Spleen (tissue), 11 donors: ENCODE measurements around the gene C5orf15. TPM values are rescaled to one million over a fixed set of nuclear protein-coding genes. Genes with fewer than 3 reads are reported as not detected.

Experiments
- DNase-seq: peaks from one replicate; pipeline ENCODE4 v3.0.0-alpha.2; 2020
- H3K27ac ChIP-seq, 8 donors: fragments of 200-600 bp; sonication (generic) in 7 of 8; 1 replicate in 4 of 8; 2 replicates in 4 of 8; pipeline versions ENCODE4 v1.5.0 to v1.8.0; 2016 to 2021; ENCODE audit warnings: inconsistent platforms in 4 of 8, mild to moderate bottlenecking in 4 of 8, moderate library complexity in 1 of 8
- H3K27me3 ChIP-seq, 7 donors: fragments of 200-600 bp; sonication (generic) in 6 of 7; replicated peaks in 1 of 7; 1 replicate in 4 of 7; 2 replicates in 3 of 7; pipeline versions ENCODE4 v1.5.0 to v1.8.0; 2016 to 2021; ENCODE audit warnings: inconsistent platforms in 3 of 7, mild to moderate bottlenecking in 1 of 7
- H3K36me3 ChIP-seq, 6 donors: fragments of 200-600 bp; sonication (generic) in 5 of 6; 1 replicate in 4 of 6; 2 replicates in 2 of 6; pipeline versions ENCODE4 v1.5.0 to v1.8.0; 2016 to 2021; ENCODE audit warnings: inconsistent platforms in 2 of 6
- H3K4me1 ChIP-seq, 6 donors: fragments of 200-600 bp; sonication (generic) in 5 of 6; 1 replicate in 3 of 6; 2 replicates in 3 of 6; pipeline versions ENCODE4 v1.5.0 to v1.8.0; 2016 to 2021; ENCODE audit warnings: inconsistent platforms in 3 of 6
- H3K4me3 ChIP-seq, 8 donors: fragments of 200-600 bp; sonication (generic) in 7 of 8; 1 replicate in 4 of 8; 2 replicates in 4 of 8; pipeline versions ENCODE4 v1.5.0 to v1.8.0; 2016 to 2021; ENCODE audit warnings: inconsistent platforms in 4 of 8, mild to moderate bottlenecking in 4 of 8, moderate library complexity in 2 of 8
- H3K9me3 ChIP-seq, 8 donors: fragments of 200-600 bp; sonication (generic) in 7 of 8; 1 replicate in 4 of 8; 2 replicates in 4 of 8; pipeline versions ENCODE4 v1.5.0 to v1.8.0; 2016 to 2021; ENCODE audit warnings: inconsistent platforms in 4 of 8
- CTCF ChIP-seq, 11 experiments: fragments of 200-600 bp in 7 of 11; fragments of 450-650 bp in 4 of 11; sonication (generic) in 4 of 11; IDR thresholded peaks in 8 of 11; conservative IDR thresholded peaks in 3 of 11; 1 replicate in 7 of 11; 2 replicates in 4 of 11; pipeline versions ENCODE4 v1.4.0 to v1.8.0; 2016 to 2021; ENCODE audit warnings: antibody characterized with exemption in 11 of 11, inconsistent platforms in 4 of 11, mild to moderate bottlenecking in 1 of 11
- POLR2A ChIP-seq, 3 donors: fragments of 450-650 bp; IDR thresholded peaks; one replicate each; pipeline ENCODE4 v1.5.1; 2017; ENCODE audit warnings: antibody characterized with exemption in 3 of 3, mild to moderate bottlenecking in 1 of 3
- POLR2AphosphoS5 ChIP-seq, 3 donors: sonication (generic); formaldehyde crosslinking; IDR thresholded peaks; one replicate each; pipeline ENCODE4 v1.5.1; 2017; ENCODE audit warnings: antibody characterized with exemption in 3 of 3
- WGBS, 5 donors: extraction: QIAGEN DNeasy Blood & Tissue Kit in 3 of 5; methylation state at CpG; one replicate each; pipeline versions ENCODE4 v1.1.5 to v1.1.7; 2013 to 2018; 5-methylcytosine and 5-hydroxymethylcytosine counted together
- intact Hi-C: fragments of 100-400 bp; cut with DNase I; formaldehyde crosslinking; loops from one replicate; pipeline ENCODE4 v1.15.0; 2023; ENCODE audit warnings: low total_unique reads
- polyA plus RNA-seq, 3 donors: library from polyadenylated mRNA; stranded (reverse); fragments of 200-250 nt; gene quantifications; one replicate each; pipeline ENCODE4 v1.2.1, GENCODE V29; 2013
- total RNA-seq, 7 donors: library from RNA; depleted of rRNA in 3 of 7; stranded (reverse); fragments of >200 nt in 3 of 7; fragmentation: NEBNext Ultra II Directional in 4 of 7; extraction: Animal tissue kit (Norgen Biotek cat#: 25700) in 4 of 7; gene quantifications; one replicate each; pipeline versions ENCODE4 v1.1.0 to v1.2.1, GENCODE V29; 2016 to 2021
- donor health status: healthy with polysubstance abuse.
- donor health status: DM: no; HTN: no; CAD: no; lungs with moderate emphysema.
- donor health status: DM: no; HTN: no; CAD: no.
- donor health status: Bipolar disorder and iron deficiency.
- donor health status: healthy.
- donor health status: DM: no; HTN: no; CAD: no.
- donor health status: DM: yes; HTN: yes; CAD: no.

Gene C5orf15
- total and polyA plus RNA-seq, 10 donors, result 25.4 to 49.6 (median 28.5) TPM

- H3K4me1 ChIP-seq, result peaks cover 8 to 37% (median 30%) of the 10 kb centered on the region in 6 donors
- no peaks in the 10 kb centered on the region for H3K27me3 ChIP-seq
- intact Hi-C loops, result no loop called here
- H3K9me3 ChIP-seq, result no peaks in the 10 kb centered on the region
- no peak for DNase-seq
- no peak for TF ChIP-seq POLR2A (IDR thresholded peaks at IDR 0.05)
- TF ChIP-seq CTCF (IDR thresholded peaks at IDR 0.05 in 8 of 11, conservative IDR thresholded peaks at IDR 0.05 in 3 of 11), result no peak
- no peak for TF ChIP-seq POLR2AphosphoS5 (IDR thresholded peaks at IDR 0.05)
- no peaks in the 10 kb centered on the region for H3K36me3 ChIP-seq
- H3K27ac ChIP-seq, result peak overlapping the region in 1 of 8 donors; percentile 30
- H3K4me3 ChIP-seq, result no peak overlapping the region
- 80 to 92% (median 89%) methylated on average over 13 to 17 of the region's 17 CpGs for WGBS, 5 donors
These were observed 41.7 kb downstream of the C5orf15 start for GRCh38 chr5:133926489-133927299.

GRCh38 chr5:133925866-133926488 lies 42.4 kb downstream of the C5orf15 start:
- intact Hi-C loops, result no loop called here

GRCh38 chr5:133925269-133925668 lies 43.2 kb downstream of the C5orf15 start:
- WGBS, 5 donors, result 71 to 80% (median 74%) methylated on average over 3 of the region's 3 CpGs
- Histone ChIP-seq H3K9me3 (no peaks in the 10 kb centered on the region), H3K36me3 (no peaks in the 10 kb centered on the region), H3K27me3 (no peaks in the 10 kb centered on the region), H3K4me1 (peaks cover 0 to 23% (median 17%) of the 10 kb centered on the region in 6 donors), H3K27ac (no peak overlapping the region), H3K4me3 (no peak overlapping the region)
- TF ChIP-seq CTCF (IDR thresholded peaks at IDR 0.05 in 8 of 11, conservative IDR thresholded peaks at IDR 0.05 in 3 of 11), result no peak
- TF ChIP-seq POLR2AphosphoS5 (IDR thresholded peaks at IDR 0.05), result no peak
- TF ChIP-seq POLR2A (IDR thresholded peaks at IDR 0.05), result no peak
- intact Hi-C loops, result no loop called here
- no peak for DNase-seq

More at GRCh38 chr5:133925866-133926488, 42.4 kb downstream of the C5orf15 start:
- Histone ChIP-seq H3K4me3 (no peak overlapping the region), H3K9me3 (no peaks in the 10 kb centered on the region), H3K4me1 (peaks cover 5 to 30% (median 24%) of the 10 kb centered on the region in 6 donors), H3K27me3 (no peaks in the 10 kb centered on the region), H3K36me3 (no peaks in the 10 kb centered on the region), H3K27ac (no peak overlapping the region)
- DNase-seq, result no peak
- 85 to 96% (median 91%) methylated on average over 7 to 12 of the region's 12 CpGs for WGBS, 5 donors
- TF ChIP-seq CTCF (IDR thresholded peaks at IDR 0.05 in 8 of 11, conservative IDR thresholded peaks at IDR 0.05 in 3 of 11) (no peak), POLR2AphosphoS5 (IDR thresholded peaks at IDR 0.05) (no peak), POLR2A (IDR thresholded peaks at IDR 0.05) (no peak)
